HEK293 (cell line): ENCODE measurements around the gene FOXP4.

Experiments used
- HOXD13 ChIP-seq: sonication (generic); formaldehyde crosslinking; IDR thresholded peaks from 2 replicates; pipeline ENCODE4 v1.8.0; 2022; ENCODE audit warnings: missing genetic modification reagents, borderline replicate concordance
- ZBTB1 ChIP-seq: fragments of 450-650 bp; formaldehyde crosslinking; IDR thresholded peaks from 2 replicates; pipeline ENCODE4 v1.5.1; 2016; ENCODE audit warnings: missing biosample characterization, missing genetic modification characterization
- ZBTB8A ChIP-seq: fragments of 450-650 bp; formaldehyde crosslinking; IDR thresholded peaks from 2 replicates; pipeline ENCODE4 v1.5.1; 2016; ENCODE audit warnings: missing biosample characterization, missing genetic modification characterization
- ZFP41 ChIP-seq: fragments of 450-650 bp; formaldehyde crosslinking; IDR thresholded peaks from 2 replicates; pipeline ENCODE4 v1.5.1; 2016; ENCODE audit warnings: missing biosample characterization, missing genetic modification characterization, borderline replicate concordance
- ZNF274 ChIP-seq, 2 experiments: fragments of 200-500 bp in 1 of 2; fragments of 450-650 bp in 1 of 2; sonication (Bioruptor generic) in 1 of 2; formaldehyde crosslinking in 1 of 2; IDR thresholded peaks; 2 replicates each; pipeline versions ENCODE4 v1.5.1 to v1.6.1; 2014 to 2016; ENCODE audit warnings: borderline replicate concordance in 1 of 2, inconsistent platforms in 1 of 2, low read length in 1 of 2, missing biosample characterization in 1 of 2, missing genetic modification characterization in 1 of 2
- ZNF501 ChIP-seq: fragments of 450-650 bp; formaldehyde crosslinking; IDR thresholded peaks from 2 replicates; pipeline ENCODE4 v1.5.1; 2016; ENCODE audit warnings: missing biosample characterization, missing genetic modification characterization
- ZNF610 ChIP-seq: fragments of 450-650 bp; formaldehyde crosslinking; IDR thresholded peaks from 2 replicates; pipeline ENCODE4 v1.5.1; 2016; ENCODE audit warnings: missing biosample characterization, missing genetic modification characterization, borderline replicate concordance
- ZNF626 ChIP-seq: fragments of 450-650 bp; sonication (Bioruptor Pico); formaldehyde crosslinking; IDR thresholded peaks from 2 replicates; pipeline ENCODE4 v1.5.1; 2018; ENCODE audit warnings: missing biosample characterization, missing genetic modification characterization, inconsistent platforms
- ZNF660 ChIP-seq: fragments of 450-650 bp; IDR thresholded peaks from 2 replicates; pipeline ENCODE4 v1.5.1; 2018; ENCODE audit warnings: missing biosample characterization, mild to moderate bottlenecking, missing genetic modification characterization
- TF ChIP-seq, protein P1 (sequence below): fragments of 450-650 bp; formaldehyde crosslinking; IDR thresholded peaks from 2 replicates; pipeline ENCODE4 v1.5.1; 2016; ENCODE audit warnings: missing biosample characterization, missing genetic modification characterization
- TF ChIP-seq, protein P2 (sequence below): fragments of 450-650 bp; formaldehyde crosslinking; IDR thresholded peaks from 2 replicates; pipeline ENCODE4 v1.5.1; 2016; ENCODE audit warnings: missing biosample characterization, missing genetic modification characterization, low read depth
- TF ChIP-seq, protein P3 (sequence below): fragments of 450-650 bp; formaldehyde crosslinking; IDR thresholded peaks from 2 replicates; pipeline ENCODE4 v1.5.1; 2016; ENCODE audit warnings: missing biosample characterization, missing genetic modification characterization
- TF ChIP-seq, protein P4 (sequence below): fragments of 450-650 bp; formaldehyde crosslinking; IDR thresholded peaks from 2 replicates; pipeline ENCODE4 v1.5.0; 2017; ENCODE audit warnings: missing biosample characterization, missing genetic modification characterization, borderline replicate concordance

DNA sequence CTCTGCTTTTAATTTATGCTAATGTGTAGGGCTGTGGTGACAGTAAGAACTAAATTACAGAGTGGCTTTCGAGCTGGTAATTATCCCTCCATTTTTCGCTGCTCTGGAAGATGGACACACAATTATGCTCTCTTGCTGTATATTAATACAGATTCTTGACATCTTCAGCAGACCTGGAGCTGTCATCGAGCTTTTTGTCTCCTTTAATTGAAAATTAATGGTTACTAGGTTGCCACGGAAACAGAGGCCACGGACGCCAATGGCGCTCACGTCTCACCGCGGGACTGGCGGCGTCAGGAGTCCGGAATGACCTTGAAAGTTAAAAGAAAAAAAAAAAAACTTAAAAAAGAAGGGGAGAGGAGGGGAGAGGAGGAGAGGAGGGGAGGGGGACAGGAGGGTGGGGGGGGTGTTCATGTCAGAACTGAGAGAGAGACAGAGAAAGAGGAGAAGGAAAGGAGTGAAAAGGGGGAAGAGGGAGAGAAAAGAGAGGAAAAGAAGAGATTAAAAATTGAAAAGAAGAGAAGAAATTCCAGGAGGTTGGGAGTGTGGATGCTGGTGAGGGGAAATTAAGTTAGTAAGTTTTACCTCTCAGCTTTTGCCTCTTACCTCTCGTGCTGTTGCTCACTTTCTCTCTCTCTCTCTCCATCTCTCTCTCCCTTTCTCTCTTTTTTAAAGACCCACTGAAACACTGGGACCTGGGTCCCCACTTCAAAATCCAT, 22.1 kb upstream of the FOXP4 start:
- TF ChIP-seq ZBTB1 (tag by site-specific recombination): no peak
- TF ChIP-seq, protein P1, sequence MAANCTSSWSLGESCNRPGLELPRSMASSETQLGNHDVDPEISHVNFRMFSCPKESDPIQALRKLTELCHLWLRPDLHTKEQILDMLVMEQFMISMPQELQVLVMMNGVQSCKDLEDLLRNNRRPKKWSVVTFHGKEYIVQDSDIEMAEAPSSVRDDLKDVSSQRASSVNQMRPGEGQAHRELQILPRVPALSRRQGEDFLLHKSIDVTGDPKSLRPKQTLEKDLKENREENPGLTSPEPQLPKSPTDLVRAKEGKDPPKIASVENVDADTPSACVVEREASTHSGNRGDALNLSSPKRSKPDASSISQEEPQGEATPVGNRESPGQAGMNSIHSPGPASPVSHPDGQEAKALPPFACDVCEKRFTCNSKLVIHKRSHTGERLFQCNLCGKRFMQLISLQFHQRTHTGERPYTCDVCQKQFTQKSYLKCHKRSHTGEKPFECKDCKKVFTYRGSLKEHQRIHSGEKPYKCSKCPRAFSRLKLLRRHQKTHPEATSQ (tag by site-specific recombination): no peak
- TF ChIP-seq ZBTB8A (tag by site-specific recombination): no peak
- TF ChIP-seq, protein P2, sequence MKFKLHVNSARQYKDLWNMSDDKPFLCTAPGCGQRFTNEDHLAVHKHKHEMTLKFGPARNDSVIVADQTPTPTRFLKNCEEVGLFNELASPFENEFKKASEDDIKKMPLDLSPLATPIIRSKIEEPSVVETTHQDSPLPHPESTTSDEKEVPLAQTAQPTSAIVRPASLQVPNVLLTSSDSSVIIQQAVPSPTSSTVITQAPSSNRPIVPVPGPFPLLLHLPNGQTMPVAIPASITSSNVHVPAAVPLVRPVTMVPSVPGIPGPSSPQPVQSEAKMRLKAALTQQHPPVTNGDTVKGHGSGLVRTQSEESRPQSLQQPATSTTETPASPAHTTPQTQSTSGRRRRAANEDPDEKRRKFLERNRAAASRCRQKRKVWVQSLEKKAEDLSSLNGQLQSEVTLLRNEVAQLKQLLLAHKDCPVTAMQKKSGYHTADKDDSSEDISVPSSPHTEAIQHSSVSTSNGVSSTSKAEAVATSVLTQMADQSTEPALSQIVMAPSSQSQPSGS (tag by site-specific recombination): no peak
- TF ChIP-seq, protein P3, sequence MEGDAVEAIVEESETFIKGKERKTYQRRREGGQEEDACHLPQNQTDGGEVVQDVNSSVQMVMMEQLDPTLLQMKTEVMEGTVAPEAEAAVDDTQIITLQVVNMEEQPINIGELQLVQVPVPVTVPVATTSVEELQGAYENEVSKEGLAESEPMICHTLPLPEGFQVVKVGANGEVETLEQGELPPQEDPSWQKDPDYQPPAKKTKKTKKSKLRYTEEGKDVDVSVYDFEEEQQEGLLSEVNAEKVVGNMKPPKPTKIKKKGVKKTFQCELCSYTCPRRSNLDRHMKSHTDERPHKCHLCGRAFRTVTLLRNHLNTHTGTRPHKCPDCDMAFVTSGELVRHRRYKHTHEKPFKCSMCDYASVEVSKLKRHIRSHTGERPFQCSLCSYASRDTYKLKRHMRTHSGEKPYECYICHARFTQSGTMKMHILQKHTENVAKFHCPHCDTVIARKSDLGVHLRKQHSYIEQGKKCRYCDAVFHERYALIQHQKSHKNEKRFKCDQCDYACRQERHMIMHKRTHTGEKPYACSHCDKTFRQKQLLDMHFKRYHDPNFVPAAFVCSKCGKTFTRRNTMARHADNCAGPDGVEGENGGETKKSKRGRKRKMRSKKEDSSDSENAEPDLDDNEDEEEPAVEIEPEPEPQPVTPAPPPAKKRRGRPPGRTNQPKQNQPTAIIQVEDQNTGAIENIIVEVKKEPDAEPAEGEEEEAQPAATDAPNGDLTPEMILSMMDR: no peak
- no peak for TF ChIP-seq ZNF501 (tag by site-specific recombination)
- TF ChIP-seq ZFP41 (tag by site-specific recombination): no peak
- TF ChIP-seq ZNF274 (IDR thresholded peaks at IDR 0.05; ENCODE audit: low read length): no peak
- TF ChIP-seq ZNF274 (tag by site-specific recombination; IDR thresholded peaks at IDR 0.05; ENCODE audit: borderline replicate concordance): no peak
- no peak for TF ChIP-seq HOXD13 (CRISPR knock-in tag)
- TF ChIP-seq ZNF660: no peak
- TF ChIP-seq ZNF610: no peak
- TF ChIP-seq ZNF626 (tag by site-specific recombination): no peak
- TF ChIP-seq, protein P4, sequence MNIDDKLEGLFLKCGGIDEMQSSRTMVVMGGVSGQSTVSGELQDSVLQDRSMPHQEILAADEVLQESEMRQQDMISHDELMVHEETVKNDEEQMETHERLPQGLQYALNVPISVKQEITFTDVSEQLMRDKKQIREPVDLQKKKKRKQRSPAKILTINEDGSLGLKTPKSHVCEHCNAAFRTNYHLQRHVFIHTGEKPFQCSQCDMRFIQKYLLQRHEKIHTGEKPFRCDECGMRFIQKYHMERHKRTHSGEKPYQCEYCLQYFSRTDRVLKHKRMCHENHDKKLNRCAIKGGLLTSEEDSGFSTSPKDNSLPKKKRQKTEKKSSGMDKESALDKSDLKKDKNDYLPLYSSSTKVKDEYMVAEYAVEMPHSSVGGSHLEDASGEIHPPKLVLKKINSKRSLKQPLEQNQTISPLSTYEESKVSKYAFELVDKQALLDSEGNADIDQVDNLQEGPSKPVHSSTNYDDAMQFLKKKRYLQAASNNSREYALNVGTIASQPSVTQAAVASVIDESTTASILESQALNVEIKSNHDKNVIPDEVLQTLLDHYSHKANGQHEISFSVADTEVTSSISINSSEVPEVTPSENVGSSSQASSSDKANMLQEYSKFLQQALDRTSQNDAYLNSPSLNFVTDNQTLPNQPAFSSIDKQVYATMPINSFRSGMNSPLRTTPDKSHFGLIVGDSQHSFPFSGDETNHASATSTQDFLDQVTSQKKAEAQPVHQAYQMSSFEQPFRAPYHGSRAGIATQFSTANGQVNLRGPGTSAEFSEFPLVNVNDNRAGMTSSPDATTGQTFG: no peak
